Measurements from ENCODE around the gene ISOC1. TPM values are rescaled to one million over a fixed set of nuclear protein-coding genes. Genes with fewer than 3 reads are reported as not detected.

Gene ISOC1
- total RNA-seq, 1 donor from 2014 or later = 19.1 TPM

DNA sequence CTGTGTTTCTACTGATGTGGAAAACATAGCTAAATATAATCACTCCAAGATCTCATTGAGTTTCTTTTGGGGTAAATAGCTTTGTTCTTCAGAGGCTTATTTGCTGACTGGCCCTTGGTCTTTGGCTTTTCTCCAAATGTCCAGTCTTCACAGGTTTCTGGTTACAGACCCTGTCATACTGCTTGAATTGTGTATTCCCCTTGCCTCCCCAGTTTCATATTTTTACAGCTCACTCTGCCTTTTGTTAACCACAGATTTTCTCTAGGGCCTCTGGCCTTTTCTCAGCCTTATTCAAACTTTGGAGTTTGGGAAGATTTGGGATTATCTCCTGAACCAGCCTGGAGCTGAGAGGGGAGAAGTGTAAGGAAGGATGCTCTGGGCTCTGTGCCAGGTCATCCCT lies 23.9 kb downstream of the ISOC1 start:
- intact Hi-C loops (cut with DNase I) = no loop called here
- no peak for ATAC-seq

DNA sequence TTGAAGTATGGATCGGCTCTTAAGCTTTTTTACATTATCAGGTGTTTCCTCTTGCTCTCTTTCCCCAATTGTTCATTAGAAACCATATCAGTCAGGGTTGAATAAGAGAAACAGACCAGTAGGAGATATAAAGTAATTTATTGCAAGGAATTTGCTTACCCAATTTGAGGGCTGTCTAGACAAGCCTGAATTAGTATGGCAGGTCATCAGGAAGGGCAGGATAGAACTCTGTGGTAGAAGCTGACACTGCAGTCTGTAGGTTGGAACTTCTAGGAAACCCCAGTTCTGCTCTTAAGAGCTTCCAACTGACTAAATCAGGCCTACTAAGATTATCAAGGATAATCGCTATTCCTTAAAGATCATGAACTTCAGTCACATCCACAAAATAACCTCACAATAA lies 24.3 kb downstream of the ISOC1 start:
- H3K9me3 ChIP-seq = no peaks in the 10 kb centered on the region
- H3K36me3 ChIP-seq = no peaks in the 10 kb centered on the region
- DNase-seq = no peak
- H3K4me1 ChIP-seq = no peaks in the 10 kb centered on the region
- TF ChIP-seq, protein P1, sequence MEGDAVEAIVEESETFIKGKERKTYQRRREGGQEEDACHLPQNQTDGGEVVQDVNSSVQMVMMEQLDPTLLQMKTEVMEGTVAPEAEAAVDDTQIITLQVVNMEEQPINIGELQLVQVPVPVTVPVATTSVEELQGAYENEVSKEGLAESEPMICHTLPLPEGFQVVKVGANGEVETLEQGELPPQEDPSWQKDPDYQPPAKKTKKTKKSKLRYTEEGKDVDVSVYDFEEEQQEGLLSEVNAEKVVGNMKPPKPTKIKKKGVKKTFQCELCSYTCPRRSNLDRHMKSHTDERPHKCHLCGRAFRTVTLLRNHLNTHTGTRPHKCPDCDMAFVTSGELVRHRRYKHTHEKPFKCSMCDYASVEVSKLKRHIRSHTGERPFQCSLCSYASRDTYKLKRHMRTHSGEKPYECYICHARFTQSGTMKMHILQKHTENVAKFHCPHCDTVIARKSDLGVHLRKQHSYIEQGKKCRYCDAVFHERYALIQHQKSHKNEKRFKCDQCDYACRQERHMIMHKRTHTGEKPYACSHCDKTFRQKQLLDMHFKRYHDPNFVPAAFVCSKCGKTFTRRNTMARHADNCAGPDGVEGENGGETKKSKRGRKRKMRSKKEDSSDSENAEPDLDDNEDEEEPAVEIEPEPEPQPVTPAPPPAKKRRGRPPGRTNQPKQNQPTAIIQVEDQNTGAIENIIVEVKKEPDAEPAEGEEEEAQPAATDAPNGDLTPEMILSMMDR (IDR thresholded peaks at IDR 0.05) = no peak
- H3K27me3 ChIP-seq (ENCODE audit: low read depth) = no peaks in the 10 kb centered on the region
- H3K27ac ChIP-seq = no peak overlapping the region
- intact Hi-C loops (cut with DNase I) = no loop called here
- no peak overlapping the region for H3K4me3 ChIP-seq
- ATAC-seq = no peak

More for the DNA sequence above, 23.9 kb downstream of the ISOC1 start:
- TF ChIP-seq, protein P1 (IDR thresholded peaks at IDR 0.05) = no peak
- no peak overlapping the region for H3K27ac ChIP-seq
- no peaks in the 10 kb centered on the region for H3K9me3 ChIP-seq
- no peaks in the 10 kb centered on the region for H3K4me1 ChIP-seq
- DNase-seq = no peak
- no peak overlapping the region for H3K4me3 ChIP-seq
- H3K36me3 ChIP-seq = no peaks in the 10 kb centered on the region
- H3K27me3 ChIP-seq (ENCODE audit: low read depth) = no peaks in the 10 kb centered on the region

DNA sequence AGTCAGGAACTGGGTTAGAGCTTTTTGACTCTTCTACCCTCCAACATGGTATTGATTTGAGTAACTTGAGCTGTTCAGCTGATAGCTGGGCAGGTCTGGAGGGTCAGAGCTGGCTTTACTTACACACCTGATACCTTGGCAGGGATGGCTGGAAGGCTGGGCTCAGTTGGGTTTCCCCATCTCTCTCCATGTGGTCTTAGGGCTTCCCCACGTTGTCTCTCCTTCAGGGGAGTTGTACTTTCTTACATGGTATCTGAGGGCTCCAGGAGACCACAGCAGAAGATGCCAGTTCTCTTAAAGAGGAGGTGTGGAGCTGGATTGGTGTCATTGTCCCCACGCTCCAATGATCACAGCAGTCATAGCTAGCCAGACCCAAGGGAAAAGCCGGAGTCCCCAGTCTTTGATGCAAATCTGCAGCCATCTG lies 25.6 kb downstream of the ISOC1 start:
- Histone ChIP-seq H3K9me3 (no peaks in the 10 kb centered on the region), H3K27me3 (ENCODE audit: low read depth) (no peaks in the 10 kb centered on the region), H3K27ac (no peak overlapping the region), H3K4me3 (no peak overlapping the region), H3K36me3 (no peaks in the 10 kb centered on the region), H3K4me1 (no peaks in the 10 kb centered on the region)
- intact Hi-C loops (cut with DNase I) = no loop called here
- TF ChIP-seq, protein P1 (IDR thresholded peaks at IDR 0.05) = no peak
- ATAC-seq = no peak
- no peak for DNase-seq

DNA sequence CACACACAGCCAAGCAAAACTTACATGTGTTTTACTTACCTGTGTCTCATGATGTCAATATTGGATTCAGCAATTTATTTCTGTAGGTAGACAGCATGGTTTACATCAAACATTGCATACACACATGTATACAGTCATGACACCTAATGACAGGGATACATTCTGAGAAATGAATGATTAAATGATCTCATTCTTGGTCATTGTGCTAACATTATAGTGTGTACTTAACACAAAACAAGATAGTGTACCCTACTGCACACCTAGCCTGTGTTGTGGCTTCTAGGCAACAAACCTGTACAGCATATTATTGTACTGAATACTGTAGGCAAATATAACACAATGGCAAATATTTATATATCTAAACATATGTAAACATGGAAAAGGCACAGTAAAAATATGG lies 28.0 kb downstream of the ISOC1 start:
- no peak for ATAC-seq
- no peak overlapping the region for H3K27ac ChIP-seq
- intact Hi-C loops (cut with DNase I) = no loop called here
- H3K36me3 ChIP-seq = no peaks in the 10 kb centered on the region
- no peaks in the 10 kb centered on the region for H3K4me1 ChIP-seq
- DNase-seq = no peak
- H3K4me3 ChIP-seq = no peak overlapping the region
- no peaks in the 10 kb centered on the region for H3K9me3 ChIP-seq
- TF ChIP-seq, protein P1 (IDR thresholded peaks at IDR 0.05) = no peak
- no peaks in the 10 kb centered on the region for H3K27me3 ChIP-seq (ENCODE audit: low read depth)

DNA sequence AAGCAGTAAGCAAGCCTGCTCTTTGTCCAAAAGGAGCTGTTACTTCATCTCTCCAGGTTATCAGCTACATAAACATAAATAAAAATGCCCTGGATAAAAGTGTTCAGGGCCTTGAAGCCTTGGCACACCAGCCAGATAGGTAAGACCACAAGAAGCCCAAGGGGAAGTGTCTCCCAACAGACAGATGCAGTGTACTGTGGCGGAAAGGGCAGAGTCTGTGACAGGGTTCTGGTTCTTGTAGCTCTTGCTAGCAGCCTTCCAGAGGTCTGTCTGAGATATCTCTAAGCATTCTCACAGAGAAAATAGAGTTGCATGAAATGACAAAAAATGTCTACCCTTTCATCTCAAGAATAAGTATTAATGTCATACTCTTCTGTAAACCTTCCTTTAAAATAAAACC lies 30.1 kb downstream of the ISOC1 start:
- Histone ChIP-seq H3K9me3 (no peaks in the 10 kb centered on the region), H3K27ac (no peak overlapping the region), H3K36me3 (no peaks in the 10 kb centered on the region), H3K27me3 (ENCODE audit: low read depth) (no peaks in the 10 kb centered on the region), H3K4me1 (no peaks in the 10 kb centered on the region), H3K4me3 (no peak overlapping the region)
- ATAC-seq (no peak), DNase-seq (no peak)
- intact Hi-C loops (cut with DNase I) = no loop called here
- TF ChIP-seq, protein P1 (IDR thresholded peaks at IDR 0.05) = no peak

- no peaks in the 10 kb centered on the region for H3K9me3 ChIP-seq
- intact Hi-C loops (cut with DNase I) = no loop called here
- no peaks in the 10 kb centered on the region for H3K4me1 ChIP-seq
- H3K4me3 ChIP-seq = no peak overlapping the region
- H3K27me3 ChIP-seq (ENCODE audit: low read depth) = no peaks in the 10 kb centered on the region
- H3K27ac ChIP-seq = no peak overlapping the region
- ATAC-seq (no peak), DNase-seq (no peak)
- TF ChIP-seq, protein P1 (IDR thresholded peaks at IDR 0.05) = no peak
- no peaks in the 10 kb centered on the region for H3K36me3 ChIP-seq
Observed at GRCh38 chr5:129125819-129126218, 31.3 kb downstream of the ISOC1 start.

Data from lower lobe of right lung (tissue), 2 donors.